ENCODE data around the gene SCAPER.

The SCAPER gene

DNA sequence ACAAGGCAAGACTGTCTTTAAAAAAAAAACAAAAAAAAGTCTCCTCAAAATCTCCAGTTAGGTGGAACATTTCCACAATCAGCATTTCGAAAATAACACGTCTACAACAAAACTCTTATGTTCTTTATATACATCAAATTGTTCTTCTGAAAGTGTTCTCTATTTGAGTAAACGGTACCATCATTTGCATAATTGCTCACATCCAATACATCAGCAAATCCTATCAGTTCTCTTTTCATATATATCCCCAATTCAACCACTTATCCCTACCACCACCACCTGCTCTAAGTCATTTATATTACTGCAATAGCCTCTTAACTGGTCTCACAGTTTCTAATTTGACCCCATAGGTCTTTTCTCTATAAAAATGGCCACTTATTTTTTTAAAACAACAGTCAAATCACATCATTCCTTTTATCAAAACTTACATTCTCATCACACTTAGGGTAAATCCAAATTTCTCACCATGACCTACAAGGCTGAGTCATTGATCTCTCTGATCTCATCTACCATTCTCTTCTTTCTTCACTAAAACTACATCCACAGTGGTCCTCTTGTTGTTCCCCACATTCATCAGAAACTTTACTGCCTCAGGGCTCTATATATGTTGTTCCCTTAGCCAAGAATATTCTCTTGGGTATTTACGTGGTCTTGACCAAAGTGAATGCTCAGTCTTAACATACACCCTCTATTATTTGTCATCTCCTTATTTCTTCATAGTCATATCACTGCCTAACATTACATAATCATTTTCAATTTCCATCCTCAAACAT, 237.0 kb downstream of the SCAPER start:
- DNase-seq, result no peak

GRCh38 chr15:76664895-76665294, 240.2 kb downstream of the SCAPER start:
- no peak for DNase-seq

DNA sequence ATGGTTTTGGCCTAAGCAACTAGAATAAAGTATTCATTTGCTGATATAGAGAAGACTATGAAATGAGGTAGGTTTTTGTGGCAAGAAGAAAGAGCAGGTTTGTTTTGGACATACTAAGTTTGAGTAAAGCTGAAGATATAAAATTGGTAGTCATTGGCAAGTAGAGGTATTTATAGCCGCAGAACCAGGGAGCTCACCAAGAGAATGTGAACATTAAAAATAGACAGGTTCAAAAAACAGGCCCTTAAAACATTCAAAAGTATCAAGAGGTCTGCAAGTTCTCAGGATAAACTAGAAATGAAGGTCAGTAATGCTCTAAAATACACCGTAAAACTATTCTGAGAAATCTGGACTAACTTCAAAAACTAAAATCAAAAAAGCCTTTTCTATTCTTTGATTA, 240.7 kb downstream of the SCAPER start:
- DNase-seq, result no peak

- DNase-seq, result no peak
Measured at GRCh38 chr15:76663529-76663928, 241.6 kb downstream of the SCAPER start.

DNA sequence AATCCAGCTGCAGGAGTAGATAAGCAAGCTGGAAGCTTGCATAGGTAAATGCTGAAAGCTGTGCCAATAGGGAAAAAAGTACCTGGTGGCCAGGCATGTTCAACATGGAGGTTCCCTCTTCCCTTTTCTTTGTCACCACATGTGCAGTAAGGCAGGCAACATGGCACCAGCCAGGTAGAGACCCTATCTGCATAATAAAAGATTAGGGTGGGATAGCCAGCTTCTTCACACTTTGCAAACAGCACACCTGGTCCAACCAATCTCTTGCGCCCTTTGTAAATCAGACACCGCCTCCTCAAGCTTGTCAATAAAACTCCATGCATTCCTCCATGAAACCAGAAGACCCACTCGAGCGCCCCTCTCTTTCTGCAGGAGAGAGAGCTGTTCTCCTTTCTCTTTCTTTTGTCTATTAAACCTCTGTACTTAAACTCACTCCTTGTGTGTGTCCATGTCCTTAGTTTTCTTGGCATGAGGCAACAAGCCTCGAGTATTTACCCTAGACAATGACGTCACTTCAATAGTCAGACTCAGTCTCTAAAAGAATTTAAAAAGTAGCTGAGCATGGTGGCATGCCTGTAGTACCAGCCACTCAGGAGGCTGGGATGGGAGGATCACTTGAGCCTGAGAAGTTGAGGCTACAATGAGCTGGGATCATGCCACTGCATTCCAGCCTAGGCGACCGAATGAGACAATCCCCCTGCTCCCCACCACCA, 256.3 kb downstream of the SCAPER start:
- DNase-seq, result no peak

- DNase-seq, result no peak
Measured at GRCh38 chr15:76647612-76648011, 257.5 kb downstream of the SCAPER start.

DNA sequence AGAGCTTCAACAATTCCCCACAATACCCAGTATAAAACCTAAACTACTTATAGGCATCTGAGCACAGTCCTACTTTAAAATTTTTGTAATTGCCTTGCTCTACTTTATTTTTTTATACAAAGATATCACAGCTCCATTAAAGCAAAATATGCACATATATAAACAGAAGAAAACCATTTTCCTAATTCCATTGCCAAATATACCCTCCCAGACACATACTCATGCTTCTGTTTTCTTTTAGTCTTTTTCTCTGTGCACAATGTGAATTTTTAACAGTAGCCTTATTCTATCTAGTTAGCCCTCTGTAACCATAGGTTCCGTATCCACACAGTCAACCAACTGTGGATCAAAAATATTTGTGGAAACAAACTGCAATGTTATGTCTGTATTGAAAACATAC, 260.5 kb downstream of the SCAPER start:
- no peak for DNase-seq

DNA sequence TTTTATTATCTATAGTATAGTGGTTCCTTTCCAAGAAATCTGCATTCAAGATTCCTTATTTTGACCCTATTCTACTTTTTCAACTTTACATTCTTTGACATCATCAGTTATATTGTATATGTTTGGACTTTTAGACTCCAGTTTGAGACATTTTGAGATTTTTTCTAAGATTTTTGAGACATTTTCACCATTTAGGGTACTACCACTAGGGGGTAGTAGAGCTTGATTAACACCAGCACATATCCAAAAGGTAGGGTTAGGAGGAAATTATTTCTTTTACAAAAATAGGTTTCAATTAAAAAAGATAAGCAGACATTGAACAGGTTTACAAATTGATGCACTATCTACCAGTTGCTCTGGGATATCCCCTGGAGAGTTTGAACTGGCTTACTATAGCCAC, 262.5 kb downstream of the SCAPER start:
- DNase-seq, result no peak

- no peak for DNase-seq
Measured at GRCh38 chr15:76637166-76637565, 268.0 kb downstream of the SCAPER start.

DNA sequence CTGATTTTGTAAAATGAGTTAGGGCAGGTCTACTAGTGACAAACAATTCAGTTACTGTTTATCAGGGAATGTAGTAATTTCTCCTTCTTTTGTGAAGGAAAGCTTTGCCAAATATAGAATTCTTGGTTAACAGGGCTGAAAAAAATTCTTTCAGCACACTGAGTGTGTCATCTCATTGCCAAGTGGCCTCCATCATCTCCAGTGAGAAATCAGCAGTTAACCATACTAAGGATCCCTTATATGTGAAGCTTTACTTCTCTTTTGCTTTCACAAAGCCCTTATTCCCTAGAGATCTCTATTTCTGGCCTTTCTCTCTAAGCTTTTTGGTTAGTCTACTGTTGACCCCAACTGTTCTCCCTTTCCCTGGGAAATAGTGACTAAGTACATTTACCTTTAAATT, 269.1 kb downstream of the SCAPER start:
- no peak for DNase-seq

DNA sequence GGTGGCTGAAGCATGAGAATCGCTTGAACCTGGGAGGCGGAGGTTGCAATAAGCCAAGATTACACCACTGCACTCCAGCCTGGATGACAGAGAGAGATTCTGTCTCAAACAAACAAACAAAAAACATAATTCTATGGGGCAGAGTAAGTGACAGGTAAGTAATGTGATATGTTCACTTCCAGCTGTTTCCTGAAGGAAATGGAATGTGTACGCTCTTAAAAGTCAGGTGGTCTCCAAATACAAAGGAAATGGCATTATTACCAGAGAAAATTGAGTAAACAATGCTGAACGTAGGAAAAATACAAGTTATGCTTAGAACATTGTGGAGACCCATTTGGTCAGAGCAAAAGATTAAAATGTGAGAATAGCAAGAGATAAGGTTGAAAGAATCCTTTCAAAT, 278.5 kb downstream of the SCAPER start:
- no peak for DNase-seq

DNA sequence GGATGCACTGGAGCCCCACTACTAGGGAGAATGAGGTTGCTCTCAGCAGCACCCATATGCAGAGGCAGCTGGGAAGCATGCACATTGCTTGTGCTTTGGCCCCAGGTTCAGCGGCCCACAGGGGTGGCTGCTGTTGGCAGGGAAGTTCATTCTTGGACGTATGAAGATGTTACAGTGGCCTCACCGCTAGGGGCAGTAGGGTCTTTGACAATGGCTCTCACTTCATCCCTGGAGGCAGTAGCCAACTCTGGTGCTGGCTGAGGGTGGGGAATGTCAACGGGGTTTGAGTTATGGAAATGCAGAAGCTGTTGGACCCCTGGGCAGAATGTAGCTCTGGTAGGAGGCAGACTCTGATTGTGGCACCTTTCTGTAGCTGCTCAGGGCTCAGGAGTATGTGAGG, 279.9 kb downstream of the SCAPER start:
- DNase-seq, result no peak

DNA sequence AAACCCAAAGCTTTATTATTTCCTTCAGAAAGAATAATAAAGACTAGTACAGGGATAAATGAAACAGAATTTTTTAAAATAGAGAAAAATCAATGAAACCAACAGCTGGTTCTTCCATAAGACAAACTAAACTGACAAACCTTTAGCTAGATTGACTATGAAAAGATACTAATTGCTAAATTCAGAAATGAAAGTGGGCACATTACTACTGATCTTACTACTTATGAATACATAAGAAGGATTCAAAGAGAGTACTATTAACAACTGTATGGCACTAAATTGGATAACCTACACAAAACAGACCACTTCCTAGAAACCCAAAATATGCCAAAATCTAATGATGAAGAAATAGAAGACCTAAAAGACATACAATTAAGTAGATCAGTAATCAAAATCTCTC, 290.4 kb downstream of the SCAPER start:
- no peak for DNase-seq

GRCh38 chr15:76588811-76589747, 316.1 kb downstream of the SCAPER start:
- no peak for DNase-seq

DNA sequence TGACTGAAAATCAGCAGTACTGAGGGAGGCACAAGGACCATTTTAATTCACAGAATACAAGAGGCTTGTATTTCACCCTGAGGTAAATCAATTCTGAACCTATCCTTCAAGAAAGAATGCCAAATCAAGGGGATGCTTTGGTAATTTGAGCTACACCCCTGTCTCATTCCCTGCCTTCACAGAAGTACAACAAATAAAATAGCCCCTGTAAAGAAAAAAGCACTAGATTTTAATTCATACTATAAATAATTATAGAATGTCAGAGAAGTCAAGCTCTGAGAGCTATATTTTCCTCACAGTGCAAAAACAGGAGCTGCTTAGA, 319.6 kb downstream of the SCAPER start:
- no peak for DNase-seq

- no peak for DNase-seq
Measured at GRCh38 chr15:76584868-76585575, 320.1 kb downstream of the SCAPER start.

- DNase-seq, result no peak
Measured at GRCh38 chr15:76582550-76582949, 322.6 kb downstream of the SCAPER start.

DNA sequence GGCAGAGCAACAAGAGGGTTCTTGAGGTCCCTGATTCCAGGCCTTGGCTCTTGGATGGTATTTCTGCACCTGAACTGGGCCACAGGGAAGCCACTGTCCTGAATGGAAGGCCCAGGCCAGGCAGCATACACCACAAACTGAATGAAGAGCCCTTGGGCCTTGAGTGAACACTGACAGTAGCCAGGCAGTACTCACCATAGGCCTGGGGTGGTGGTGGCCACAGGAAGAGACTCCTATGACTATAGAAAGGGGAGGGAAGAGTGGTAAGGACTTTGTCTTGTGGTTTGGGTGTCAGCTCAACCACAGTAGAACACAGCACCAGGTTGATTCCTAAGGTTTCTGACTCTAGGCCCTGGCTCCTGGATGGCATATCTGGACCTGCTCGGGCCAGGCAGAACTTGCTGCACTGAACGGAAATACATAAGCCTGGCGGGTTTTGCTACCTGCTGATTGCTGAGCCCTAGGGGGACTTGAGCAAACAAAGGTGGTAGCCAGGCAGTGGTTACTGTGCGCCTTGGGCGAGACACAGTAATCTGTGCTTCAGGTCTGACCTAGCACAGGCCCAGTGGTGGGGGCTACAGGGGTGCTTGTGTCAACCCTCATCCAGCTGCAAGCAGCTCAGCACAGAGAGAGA, 327.1 kb downstream of the SCAPER start:
- no peak for DNase-seq

- no peak for DNase-seq
Measured at GRCh38 chr15:76576523-76577279, 328.4 kb downstream of the SCAPER start.

DNA sequence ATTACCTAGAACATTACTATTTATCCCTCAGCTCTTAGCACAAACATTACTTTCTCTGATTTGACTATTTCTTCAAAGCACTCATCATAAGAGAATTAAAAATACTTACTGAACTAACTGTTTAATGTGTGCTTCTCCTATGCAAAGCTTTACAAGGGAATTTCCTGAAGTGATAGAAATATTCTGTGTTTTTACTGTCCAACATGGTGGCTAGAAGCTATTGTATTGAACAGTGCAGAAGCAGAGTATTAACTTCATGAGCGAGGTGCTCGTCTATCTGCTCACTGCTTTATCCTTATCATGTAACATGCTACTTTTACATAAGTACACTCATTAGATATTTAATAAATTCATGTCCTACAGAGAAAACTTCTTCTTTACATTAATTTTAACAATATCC, 329.5 kb downstream of the SCAPER start:
- DNase-seq, result no peak

GRCh38 chr15:76575274-76575673, 329.9 kb downstream of the SCAPER start:
- no peak for DNase-seq

GRCh38 chr15:76572983-76573314, 332.2 kb downstream of the SCAPER start:
- no peak for DNase-seq

All from NCI-H748 treated with DMSO at 0.1 percent for 48 hours (cell line).